HEK293T (cell line): ENCODE results near the gene SCUBE3.

Source experiments
- CTCF ChIA-PET: fragments of 350-600 bp; formaldehyde crosslinking; extraction: SDS; loops from one replicate; lab custom pipeline; 2021; ENCODE audit warnings: antibody characterized with exemption, inconsistent platforms; lab: Yijun Ruan, JAX
- POLR2A ChIA-PET: fragments of 350-600 bp; formaldehyde crosslinking; extraction: SDS; loops from one replicate; lab custom pipeline; 2020; ENCODE audit warnings: antibody characterized with exemption, inconsistent platforms; lab: Yijun Ruan, JAX
- DNase-seq: peaks from one replicate; pipeline ENCODE4 v3.0.0; 2012; ENCODE audit warnings: mixed read lengths; ENCODE audit errors: extremely low spot score
- ARNT ChIP-seq: fragments of 450-650 bp; IDR thresholded peaks from 2 replicates; pipeline ENCODE4 v1.6.1; 2017; ENCODE audit warnings: mild to moderate bottlenecking
- BHLHE40 ChIP-seq: fragments of 450-650 bp; IDR thresholded peaks from 2 replicates; pipeline ENCODE4 v1.6.1; 2016; ENCODE audit warnings: mild to moderate bottlenecking, moderate library complexity, borderline replicate concordance
- CTBP1 ChIP-seq: fragments of 450-650 bp; IDR thresholded peaks from 2 replicates; pipeline ENCODE4 v1.6.1; 2016; ENCODE audit warnings: borderline replicate concordance
- ELF4 ChIP-seq: fragments of 450-650 bp; IDR thresholded peaks from 2 replicates; pipeline ENCODE4 v1.6.1; 2017; ENCODE audit warnings: antibody characterized with exemption
- FOXA1 ChIP-seq: fragments of 450-650 bp; IDR thresholded peaks from 2 replicates; pipeline ENCODE4 v1.6.1; 2016; ENCODE audit warnings: mild to moderate bottlenecking
- FOXK2 ChIP-seq: fragments of 450-650 bp; IDR thresholded peaks from 2 replicates; pipeline ENCODE4 v1.6.1; 2016; ENCODE audit warnings: mild to moderate bottlenecking
- FOXM1 ChIP-seq: fragments of 450-650 bp; IDR thresholded peaks from 2 replicates; pipeline ENCODE4 v1.6.1; 2017; ENCODE audit warnings: mild to moderate bottlenecking, borderline replicate concordance
- HDGF ChIP-seq: fragments of 450-650 bp; IDR thresholded peaks from 2 replicates; pipeline ENCODE4 v1.6.1; 2017; ENCODE audit warnings: antibody characterized with exemption, borderline replicate concordance
- L3MBTL2 ChIP-seq: fragments of 450-650 bp; conservative IDR thresholded peaks from 2 replicates; pipeline ENCODE4 v1.6.1; 2016; ENCODE audit warnings: mild to moderate bottlenecking
- LEF1 ChIP-seq: fragments of 450-650 bp; IDR thresholded peaks from 2 replicates; pipeline ENCODE4 v1.6.1; 2017; ENCODE audit warnings: mild to moderate bottlenecking, borderline replicate concordance
- NFRKB ChIP-seq: fragments of 450-650 bp; IDR thresholded peaks from 2 replicates; pipeline ENCODE4 v1.6.1; 2016; ENCODE audit warnings: mild to moderate bottlenecking, moderate library complexity
- PKNOX1 ChIP-seq: fragments of 450-650 bp; IDR thresholded peaks from 2 replicates; pipeline ENCODE4 v1.6.1; 2016
- SP1 ChIP-seq: fragments of 450-650 bp; IDR thresholded peaks from 2 replicates; pipeline ENCODE4 v1.6.1; 2017
- SUZ12 ChIP-seq: fragments of 450-650 bp; IDR thresholded peaks from 2 replicates; pipeline ENCODE4 v1.6.1; 2016; ENCODE audit warnings: mild to moderate bottlenecking
- TARDBP ChIP-seq: fragments of 450-650 bp; IDR thresholded peaks from 2 replicates; pipeline ENCODE4 v1.6.1; 2016
- ZNF384 ChIP-seq: fragments of 450-650 bp; IDR thresholded peaks from 2 replicates; pipeline ENCODE4 v1.6.1; 2016

Gene SCUBE3

GRCh38 chr6:35191889-35192288, 21.9 kb upstream of the SCUBE3 start:
- CTCF ChIA-PET = interaction anchor here (0.5 to 1.7 kb wide), 2 partner anchors 13 to 31 kb away, joined by 3 to 6 read pairs; no protein-coding TSS in a partner anchor
- POLR2A ChIA-PET = interaction anchor here (0.5 kb wide), 1 partner anchor 15 kb away, joined by 3 read pairs; no protein-coding TSS in a partner anchor
- no peak for DNase-seq
- TF ChIP-seq PKNOX1 (no peak), FOXK2 (no peak), SUZ12 (no peak), L3MBTL2 (no peak)

- ChIA-PET POLR2A (no interaction called here), CTCF (interaction anchor here (1.7 kb wide), 1 partner anchor 13 kb away, joined by 6 read pairs; no protein-coding TSS in a partner anchor)
- no peak for DNase-seq
- no peak for TF ChIP-seq SUZ12
- TF ChIP-seq BHLHE40 = no peak
These were observed 21.4 kb upstream of the SCUBE3 start for GRCh38 chr6:35192301-35192860.

- CTCF ChIA-PET = interaction anchor here (0.7 kb wide), 1 partner anchor 10 kb away, joined by 3 read pairs; no protein-coding TSS in a partner anchor
- DNase-seq = no peak
- POLR2A ChIA-PET = no interaction called here
These were observed 19.4 kb upstream of the SCUBE3 start for GRCh38 chr6:35194390-35194789.

GRCh38 chr6:35195120-35195780, 18.5 kb upstream of the SCUBE3 start:
- TF ChIP-seq NFRKB = no peak
- TF ChIP-seq ARNT = no peak
- no peak for TF ChIP-seq HDGF
- no peak for TF ChIP-seq FOXM1
- no peak for TF ChIP-seq ELF4
- no peak for TF ChIP-seq FOXA1
- TF ChIP-seq L3MBTL2 = no peak
- no peak for TF ChIP-seq CTBP1
- no peak for TF ChIP-seq ZNF384
- no peak for TF ChIP-seq PKNOX1
- TF ChIP-seq SP1 = no peak
- no peak for TF ChIP-seq FOXK2
- ChIA-PET CTCF (interaction anchor here (0.7 kb wide), 1 partner anchor 12 kb away, joined by 4 read pairs; no protein-coding TSS in a partner anchor), POLR2A (no interaction called here)
- no peak for DNase-seq

More at GRCh38 chr6:35194390-35194789, 19.4 kb upstream of the SCUBE3 start:
- TF ChIP-seq BHLHE40 (no peak), FOXK2 (no peak), ARNT (no peak), ZNF384 (no peak), SUZ12 (no peak)

GRCh38 chr6:35197196-35197595, 16.6 kb upstream of the SCUBE3 start:
- no peak for DNase-seq
- TF ChIP-seq ARNT (no peak), LEF1 (no peak), L3MBTL2 (no peak), NFRKB (no peak), FOXM1 (no peak), TARDBP (no peak), SUZ12 (no peak), SP1 (no peak), ELF4 (no peak), FOXA1 (no peak), PKNOX1 (no peak), BHLHE40 (no peak), ZNF384 (no peak), HDGF (no peak), CTBP1 (no peak), FOXK2 (no peak)
- CTCF ChIA-PET = interaction anchor here (0.9 kb wide), 1 partner anchor 19 kb away, joined by 8 read pairs; no protein-coding TSS in a partner anchor
- POLR2A ChIA-PET = no interaction called here

- POLR2A ChIA-PET = no interaction called here
- DNase-seq = no peak
- CTCF ChIA-PET = interaction anchor here (1.2 kb wide), 1 partner anchor 60 kb away, joined by 3 read pairs; no protein-coding TSS in a partner anchor
- TF ChIP-seq LEF1 (no peak), ZNF384 (no peak), NFRKB (no peak), TARDBP (no peak), BHLHE40 (no peak), L3MBTL2 (no peak), HDGF (no peak), ELF4 (no peak), FOXM1 (no peak), CTBP1 (no peak), SP1 (no peak), SUZ12 (no peak), ARNT (no peak), PKNOX1 (no peak), FOXA1 (no peak)
These were observed 13.9 kb upstream of the SCUBE3 start for GRCh38 chr6:35199866-35200265.
